Fibroblast of skin of back (primary cell): ENCODE results near the gene FAM83D.
"Not testable (repeated sequence)": the region's sequence is repeated elsewhere in the genome, so short reads cannot be mapped to it uniquely, and the experiment has no call there.

Experiments used
- DNase-seq: peaks from one replicate; pipeline ENCODE4 v3.0.0-alpha.2; 2013

Gene FAM83D

GRCh38 chr20:38965264-38965663, 39.0 kb downstream of the FAM83D start:
- DNase-seq = no peak

GRCh38 chr20:38968090-38968489, 41.9 kb downstream of the FAM83D start:
- no peak for DNase-seq

GRCh38 chr20:38969708-38970107, 43.5 kb downstream of the FAM83D start:
- DNase-seq = peak; percentile 27

- DNase-seq = peak; percentile 94
These were observed 44.1 kb downstream of the FAM83D start for GRCh38 chr20:38970302-38970701.

GRCh38 chr20:38973107-38973506, 46.9 kb downstream of the FAM83D start:
- DNase-seq = no peak

DNA sequence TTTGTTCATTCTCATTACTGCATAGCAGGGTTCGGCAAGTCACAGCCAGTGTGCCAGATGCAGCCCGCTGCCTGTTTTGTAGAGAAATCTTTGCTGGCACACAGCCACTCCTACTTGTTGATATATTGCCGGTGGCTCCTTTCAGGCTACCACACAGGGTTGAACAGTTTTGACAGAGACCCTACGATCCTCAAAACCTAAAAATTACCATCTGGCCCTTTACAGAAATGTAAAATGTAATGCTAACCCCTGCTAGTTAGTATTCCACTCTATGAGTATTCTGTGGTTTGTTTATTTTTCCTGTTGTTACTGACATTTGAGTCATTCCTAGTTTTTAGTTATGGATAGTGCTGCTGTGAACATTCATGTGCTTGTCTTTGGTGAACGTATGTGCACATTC, 47.4 kb downstream of the FAM83D start:
- peak; percentile 67 for DNase-seq

- no peak for DNase-seq
These were observed 49.4 kb downstream of the FAM83D start for GRCh38 chr20:38975539-38976120.

- DNase-seq = no peak
These were observed 53.2 kb downstream of the FAM83D start for GRCh38 chr20:38979434-38979833.

- no peak for DNase-seq
These were observed 53.6 kb downstream of the FAM83D start for GRCh38 chr20:38979842-38980241.

DNA sequence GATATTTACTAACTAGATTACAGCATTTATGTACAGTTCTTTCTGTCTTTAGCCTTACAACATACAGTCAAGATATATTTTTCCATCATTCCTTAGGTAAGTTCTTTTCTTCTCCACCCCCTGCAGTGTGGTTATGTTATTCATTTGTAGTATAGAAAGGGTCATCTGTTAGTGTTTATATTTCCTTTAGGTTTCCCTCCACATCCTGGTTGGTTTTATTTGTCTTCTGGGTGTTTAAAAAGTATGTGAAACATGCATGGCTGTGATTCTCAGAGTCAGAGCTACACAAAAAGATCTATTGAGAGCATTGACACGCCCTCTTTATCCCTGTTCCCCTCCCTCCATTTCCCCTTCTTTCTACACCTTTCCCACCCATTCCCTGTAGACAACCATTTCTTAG, 56.1 kb downstream of the FAM83D start:
- peak; percentile 51 for DNase-seq

- DNase-seq = no peak
These were observed 58.8 kb downstream of the FAM83D start for GRCh38 chr20:38985060-38985459.

- peak; percentile 77 for DNase-seq
These were observed 59.5 kb downstream of the FAM83D start for GRCh38 chr20:38985603-38986170.

DNA sequence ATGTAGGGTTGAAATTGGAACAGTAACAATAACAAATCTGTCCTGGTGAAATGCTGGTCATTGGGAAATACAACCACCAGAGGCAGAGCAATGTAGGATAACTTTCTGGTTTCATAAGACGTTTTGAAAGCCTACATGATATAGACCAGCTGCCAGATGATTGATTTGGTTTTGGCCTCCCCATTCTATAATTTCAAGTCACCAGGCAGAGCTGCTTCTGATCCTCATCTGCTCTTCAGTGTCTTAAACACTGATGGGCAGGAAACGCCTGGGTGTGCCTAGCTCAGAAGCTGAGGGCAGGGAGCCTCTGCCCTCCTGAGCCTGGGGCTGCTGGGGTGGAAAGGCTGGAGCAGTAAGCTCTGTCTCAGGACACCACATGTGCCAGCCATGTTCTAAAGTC, 60.4 kb downstream of the FAM83D start:
- DNase-seq = no peak

DNA sequence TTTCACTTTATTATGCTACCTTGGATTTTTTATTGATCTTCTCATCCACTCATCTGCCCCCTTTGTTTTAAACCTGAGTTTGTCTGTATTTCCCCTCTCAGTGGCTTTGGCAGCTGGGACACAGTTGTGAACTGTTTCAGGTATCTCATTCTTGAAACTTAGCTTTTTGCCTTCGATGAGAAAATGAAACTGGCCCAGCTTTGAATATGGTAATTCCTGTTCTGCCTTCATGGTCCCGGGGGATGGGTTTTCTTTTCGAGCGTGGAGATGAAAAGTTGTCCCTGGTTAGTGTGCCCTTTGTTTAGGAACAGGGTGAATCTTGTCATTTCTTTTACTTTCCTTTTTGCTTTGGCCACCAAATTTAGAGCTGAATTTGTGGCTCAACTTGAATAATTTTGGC, 61.6 kb downstream of the FAM83D start:
- no peak for DNase-seq

- no peak for DNase-seq
These were observed 64.5 kb downstream of the FAM83D start for GRCh38 chr20:38990728-38991127.

GRCh38 chr20:38991814-38992704, 65.8 kb downstream of the FAM83D start:
- DNase-seq = no peak

DNA sequence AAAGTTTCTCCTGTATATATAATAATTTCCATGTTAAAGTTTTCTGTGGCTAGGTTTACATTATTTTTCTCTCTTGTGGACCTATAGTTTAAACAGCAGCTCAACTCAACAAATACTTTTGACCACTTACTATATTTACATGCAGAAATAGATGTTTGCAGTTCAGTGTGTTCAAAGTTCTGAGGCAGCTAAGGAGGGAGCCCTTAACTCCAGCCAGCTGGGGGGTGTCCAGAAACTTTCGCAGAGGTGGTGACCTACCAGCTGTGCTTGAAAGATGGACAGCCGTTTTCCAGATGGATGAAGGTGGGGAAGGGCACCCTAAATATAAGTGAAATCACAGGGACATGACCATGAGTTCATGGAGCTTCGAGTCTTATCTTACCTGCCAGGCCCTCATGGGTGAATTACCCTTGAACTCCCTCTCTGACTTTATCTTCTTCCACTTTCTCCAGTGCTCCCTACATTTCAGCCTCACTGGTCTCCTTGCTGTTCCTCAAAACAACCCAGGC, 69.4 kb downstream of the FAM83D start:
- no peak for DNase-seq

DNA sequence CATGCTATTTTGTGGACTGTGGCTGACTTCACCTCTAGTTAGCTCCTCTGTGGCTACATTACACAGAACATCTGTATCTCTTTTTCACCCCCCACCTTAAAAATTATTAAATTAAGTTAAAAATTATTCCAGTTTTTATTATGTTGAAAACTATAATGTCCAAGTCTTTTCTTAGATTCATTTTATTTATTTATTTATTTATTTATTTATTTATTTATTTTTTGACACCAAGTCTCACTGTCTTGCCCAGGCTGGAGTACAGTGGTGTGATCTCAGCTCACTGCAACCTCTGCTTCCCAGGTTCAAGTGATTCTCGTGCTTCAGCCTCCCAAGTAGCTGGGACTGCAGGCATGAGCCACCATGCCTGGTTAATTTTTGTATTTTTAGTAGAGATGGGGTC, 70.6 kb downstream of the FAM83D start:
- DNase-seq = not testable (repeated sequence)

GRCh38 chr20:38997622-38998021, 71.4 kb downstream of the FAM83D start:
- DNase-seq = no peak

GRCh38 chr20:38999217-38999616, 73.0 kb downstream of the FAM83D start:
- DNase-seq = no peak

DNA sequence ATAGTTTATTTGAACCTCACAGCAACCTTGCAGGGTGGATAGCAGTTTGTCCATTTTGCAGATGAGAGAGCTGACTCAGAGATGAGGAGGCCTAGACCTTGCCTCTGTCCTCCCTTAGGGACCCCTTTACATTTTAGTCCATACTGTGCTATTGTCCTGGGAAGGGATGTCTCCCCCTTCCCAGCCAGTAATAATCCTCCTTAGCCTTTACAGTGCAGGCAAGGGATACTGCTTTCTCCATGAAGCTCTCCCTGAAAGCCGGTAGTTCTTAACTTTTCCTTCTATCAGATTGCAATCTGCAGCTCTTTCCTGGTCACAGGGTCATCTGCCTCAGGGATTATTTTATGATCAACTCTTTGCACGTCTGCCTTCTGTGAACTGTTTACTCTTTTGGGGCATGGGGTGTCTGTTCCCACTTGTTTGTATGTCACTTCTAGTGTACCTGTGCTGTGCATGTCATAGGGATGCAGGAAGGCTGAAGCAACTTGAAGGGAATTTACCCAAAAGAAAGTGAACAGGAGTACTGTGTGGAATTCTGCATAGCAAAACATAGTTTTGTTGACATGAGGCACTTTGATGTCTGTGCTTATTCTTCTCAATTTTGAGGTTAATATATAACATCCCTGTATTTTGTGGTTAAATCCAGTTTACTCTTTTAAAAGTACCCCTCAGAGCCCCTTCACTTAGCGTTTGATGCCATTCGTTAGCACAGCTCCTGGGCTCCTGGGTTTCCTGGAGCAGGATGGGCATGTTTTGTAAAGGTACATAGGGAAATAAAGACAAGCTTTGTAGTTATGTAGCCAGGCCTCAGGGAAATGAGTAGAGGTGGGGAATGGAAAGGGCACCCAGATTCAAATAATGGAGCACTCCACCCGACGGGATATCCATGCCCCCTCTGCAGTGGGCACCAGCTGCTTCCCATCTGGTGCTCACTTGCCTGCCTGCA, 74.0 kb downstream of the FAM83D start:
- no peak for DNase-seq
